Activated B cell treated with CpG ODN at 0.5 μM for 24 hours (primary cell): ENCODE data around the gene TNFRSF4. TPM values are rescaled to one million over a fixed set of nuclear protein-coding genes. Genes with fewer than 3 reads are reported as not detected.

ENCODE experiments used
- ATAC-seq: fragments of 200-7000 bp; cut with Tn5 transposase; one replicate; pipeline ENCODE4 v1.10.0; 2021; ENCODE audit warnings: low read depth, mild to moderate bottlenecking, moderate library complexity
- CTCF ChIA-PET: fragments of 350-600 bp; sonication (Branson Sonifier 250); formaldehyde crosslinking; loops from one replicate; lab custom pipeline; 2021; ENCODE audit warnings: antibody characterized with exemption; lab: Charles Lee
- POLR2A ChIA-PET: fragments of 350-600 bp; sonication (Branson Sonifier 250); formaldehyde crosslinking; loops from one replicate; lab custom pipeline; 2021; ENCODE audit warnings: antibody characterized with exemption; lab: Charles Lee
- DNase-seq: peaks from one replicate; pipeline ENCODE4 v3.0.0; 2022
- H3K27ac Mint-ChIP-seq: one replicate; pipeline ENCODE4 v1.8.0; 2020; ENCODE audit warnings: mixed read lengths
- H3K27me3 Mint-ChIP-seq: one replicate; pipeline ENCODE4 v1.8.0; 2021; ENCODE audit warnings: mixed read lengths
- H3K36me3 Mint-ChIP-seq: one replicate; pipeline ENCODE4 v1.8.0; 2021; ENCODE audit warnings: low read depth, mixed read lengths
- H3K4me1 Mint-ChIP-seq: one replicate; pipeline ENCODE4 v1.8.0; 2021; ENCODE audit warnings: mixed read lengths
- H3K4me3 Mint-ChIP-seq: one replicate; pipeline ENCODE4 v1.8.0; 2020; ENCODE audit warnings: mild to moderate bottlenecking, mixed read lengths
- H3K9me3 Mint-ChIP-seq: one replicate; pipeline ENCODE4 v1.8.0; 2020; ENCODE audit warnings: mixed read lengths
- intact Hi-C: fragments of 100-400 bp; cut with micrococcal nuclease; formaldehyde crosslinking; loops from one replicate; pipeline ENCODE4 v1.15.1; 2024
- total RNA-seq: library from RNA; stranded (reverse); gene quantifications from 2 replicates; pipeline ENCODE4 v1.2.3, GENCODE V29; 2022
- TF ChIP-seq, protein P1 (sequence below): fragments of 200-600 bp; IDR thresholded peaks from one replicate; pipeline ENCODE4 v1.8.0; 2022; ENCODE audit warnings: antibody characterized with exemption, mild to moderate bottlenecking

TNFRSF4 gene
- total RNA-seq, 1 donor from 2014 or later: 0.86 TPM

DNA sequence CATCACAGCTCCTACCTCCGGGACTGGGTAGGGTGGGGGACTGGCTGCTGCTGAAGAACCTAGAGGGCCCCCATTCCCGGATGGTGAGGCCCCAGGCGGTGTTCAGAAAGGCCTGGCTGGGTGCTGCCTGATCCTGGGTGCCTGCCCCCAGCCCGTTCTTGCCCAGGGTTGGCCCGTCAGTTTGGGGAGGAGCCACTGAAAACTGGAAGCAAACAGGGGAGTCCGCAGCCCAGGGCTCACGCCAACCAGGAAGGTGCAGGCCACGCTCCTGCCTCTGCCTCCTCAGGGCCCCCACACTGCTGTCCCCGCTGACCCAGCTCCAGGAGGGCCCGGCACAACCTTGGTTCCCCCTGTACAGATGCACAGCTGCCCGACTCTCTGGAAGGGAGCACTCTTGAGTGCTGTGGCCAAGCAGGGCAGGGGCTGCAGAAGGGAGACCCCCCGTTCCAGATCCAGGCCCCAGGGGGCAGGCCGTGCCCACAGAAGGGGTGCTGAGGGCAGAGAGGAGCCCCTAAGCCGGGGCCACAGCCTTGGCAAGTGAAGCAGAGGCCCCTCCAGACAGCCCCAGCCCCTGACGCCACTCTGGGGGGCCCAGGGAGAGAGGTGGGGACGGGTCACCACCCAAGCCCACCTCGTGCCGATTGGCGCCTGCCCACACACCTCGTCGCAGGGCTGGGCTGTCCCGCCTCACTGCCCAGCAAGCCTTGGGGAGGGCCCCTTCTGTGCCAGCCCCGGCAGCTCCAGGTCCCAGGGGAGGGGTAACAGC lies 27.1 kb upstream of the TNFRSF4 start:
- H3K27ac Mint-ChIP-seq: no peak overlapping the region
- ChIA-PET CTCF (no interaction called here), POLR2A (interaction anchor here (0.6 to 0.7 kb wide), 2 partner anchors 10 to 26 kb away, joined by 3 to 8 read pairs; no protein-coding TSS in a partner anchor)
- peaks cover 12% of the 10 kb centered on the region for H3K4me1 Mint-ChIP-seq
- no peaks in the 10 kb centered on the region for H3K27me3 Mint-ChIP-seq
- no peak overlapping the region for H3K4me3 Mint-ChIP-seq
- intact Hi-C loops: no loop called here
- no peak for ATAC-seq
- no peaks in the 10 kb centered on the region for H3K9me3 Mint-ChIP-seq
- DNase-seq: no peak
- no peaks in the 10 kb centered on the region for H3K36me3 Mint-ChIP-seq
- TF ChIP-seq, protein P1, sequence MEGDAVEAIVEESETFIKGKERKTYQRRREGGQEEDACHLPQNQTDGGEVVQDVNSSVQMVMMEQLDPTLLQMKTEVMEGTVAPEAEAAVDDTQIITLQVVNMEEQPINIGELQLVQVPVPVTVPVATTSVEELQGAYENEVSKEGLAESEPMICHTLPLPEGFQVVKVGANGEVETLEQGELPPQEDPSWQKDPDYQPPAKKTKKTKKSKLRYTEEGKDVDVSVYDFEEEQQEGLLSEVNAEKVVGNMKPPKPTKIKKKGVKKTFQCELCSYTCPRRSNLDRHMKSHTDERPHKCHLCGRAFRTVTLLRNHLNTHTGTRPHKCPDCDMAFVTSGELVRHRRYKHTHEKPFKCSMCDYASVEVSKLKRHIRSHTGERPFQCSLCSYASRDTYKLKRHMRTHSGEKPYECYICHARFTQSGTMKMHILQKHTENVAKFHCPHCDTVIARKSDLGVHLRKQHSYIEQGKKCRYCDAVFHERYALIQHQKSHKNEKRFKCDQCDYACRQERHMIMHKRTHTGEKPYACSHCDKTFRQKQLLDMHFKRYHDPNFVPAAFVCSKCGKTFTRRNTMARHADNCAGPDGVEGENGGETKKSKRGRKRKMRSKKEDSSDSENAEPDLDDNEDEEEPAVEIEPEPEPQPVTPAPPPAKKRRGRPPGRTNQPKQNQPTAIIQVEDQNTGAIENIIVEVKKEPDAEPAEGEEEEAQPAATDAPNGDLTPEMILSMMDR: no peak

DNA sequence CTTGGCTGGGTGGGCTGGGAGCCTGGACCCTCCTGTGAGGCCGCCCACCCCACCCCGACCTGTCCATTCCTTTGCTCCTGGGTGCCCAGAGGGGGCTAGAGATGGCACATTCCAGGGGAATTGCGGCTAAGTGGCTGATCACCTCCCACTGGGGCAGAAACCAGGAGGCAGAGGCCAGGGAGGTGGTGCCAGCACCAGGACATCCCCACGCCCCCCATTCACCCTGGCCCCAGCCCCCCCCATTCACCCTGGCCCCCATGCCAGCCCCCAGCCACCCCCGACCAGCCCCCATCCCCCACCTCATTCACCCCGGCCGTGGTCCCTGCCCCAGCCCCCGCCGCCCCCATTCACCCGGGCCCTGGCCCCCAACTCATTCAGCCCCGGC lies 26.4 kb upstream of the TNFRSF4 start:
- ChIA-PET CTCF (no interaction called here), POLR2A (interaction anchor here (1.7 kb wide), 1 partner anchor 27 kb away, joined by 4 read pairs; no protein-coding TSS in a partner anchor)
- DNase-seq (no peak), ATAC-seq (no peak)
- Mint-ChIP-seq H3K36me3 (no peaks in the 10 kb centered on the region), H3K27ac (no peak overlapping the region), H3K27me3 (no peaks in the 10 kb centered on the region), H3K4me3 (no peak overlapping the region), H3K9me3 (no peaks in the 10 kb centered on the region), H3K4me1 (peaks cover 12% of the 10 kb centered on the region)
- TF ChIP-seq, protein P1: no peak
- intact Hi-C loops: no loop called here

DNA sequence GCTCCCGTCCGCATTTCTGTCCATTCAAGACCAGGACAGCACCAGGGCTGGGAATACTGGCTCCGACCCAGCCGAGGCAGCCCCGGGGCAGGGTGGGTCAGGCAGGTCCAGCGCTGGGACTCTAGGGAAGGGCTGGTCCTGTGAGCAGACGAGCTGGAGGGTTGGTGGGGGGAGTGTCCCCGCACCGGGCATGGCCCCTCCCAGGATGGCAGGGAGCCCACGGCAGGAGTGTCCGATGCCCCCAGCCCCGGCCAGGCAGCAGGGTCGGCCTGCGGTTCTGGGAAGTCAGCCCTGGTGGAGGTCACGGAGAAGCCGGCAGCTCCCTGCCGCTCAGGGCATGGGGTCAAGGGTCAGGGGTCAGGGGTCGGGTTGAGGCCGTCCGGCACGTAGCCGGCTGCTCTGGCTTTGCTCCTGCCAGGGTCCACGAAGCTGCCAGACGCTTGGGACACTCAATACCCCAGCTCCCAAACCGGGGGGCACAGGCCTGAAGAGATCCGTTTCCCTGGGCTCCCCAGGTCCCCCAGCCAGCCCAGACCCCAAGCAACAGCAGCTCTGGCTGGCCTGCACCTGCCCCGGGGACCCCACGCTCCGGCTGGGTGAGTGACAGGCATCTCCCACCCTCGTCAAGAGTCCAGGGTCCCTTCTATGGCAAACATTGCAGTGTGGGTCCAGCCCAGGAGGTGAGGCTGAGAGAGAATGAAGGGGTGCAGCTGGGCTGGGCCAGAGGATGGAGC lies 25.8 kb upstream of the TNFRSF4 start:
- DNase-seq (no peak), ATAC-seq (no peak)
- H3K27me3 Mint-ChIP-seq: no peaks in the 10 kb centered on the region
- no peaks in the 10 kb centered on the region for H3K9me3 Mint-ChIP-seq
- H3K4me3 Mint-ChIP-seq: no peak overlapping the region
- H3K4me1 Mint-ChIP-seq: peaks cover 14% of the 10 kb centered on the region
- POLR2A ChIA-PET: interaction anchor here (1.1 to 1.7 kb wide), 2 partner anchors 27 to 176 kb away, joined by 3 to 4 read pairs; no protein-coding TSS in a partner anchor
- CTCF ChIA-PET: no interaction called here
- TF ChIP-seq, protein P1: no peak
- intact Hi-C loops: no loop called here
- peaks cover 4% of the 10 kb centered on the region for H3K36me3 Mint-ChIP-seq
- H3K27ac Mint-ChIP-seq: no peak overlapping the region

DNA sequence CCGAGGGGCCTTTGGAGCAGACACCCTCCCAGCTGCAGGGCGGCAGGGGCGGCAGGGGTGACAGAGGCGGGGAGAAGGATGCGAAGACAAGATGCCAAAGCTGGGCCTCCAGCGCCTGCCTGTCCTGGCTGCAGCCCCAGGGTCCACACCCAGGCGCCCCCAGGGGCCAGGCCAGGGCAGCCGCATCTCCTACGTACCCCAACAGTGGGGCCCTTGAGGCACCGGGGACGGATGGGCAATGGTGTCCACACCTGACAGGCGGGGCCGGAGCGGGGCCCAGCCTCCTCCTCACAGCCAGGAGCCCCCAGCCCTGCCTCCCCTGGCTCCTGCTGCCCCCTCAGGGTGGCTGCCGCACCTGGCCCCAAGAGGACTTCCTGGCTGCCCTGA lies 25.3 kb upstream of the TNFRSF4 start:
- TF ChIP-seq, protein P1: no peak
- H3K4me1 Mint-ChIP-seq: peaks cover 19% of the 10 kb centered on the region
- no peak overlapping the region for H3K27ac Mint-ChIP-seq
- intact Hi-C loops: no loop called here
- H3K9me3 Mint-ChIP-seq: no peaks in the 10 kb centered on the region
- H3K4me3 Mint-ChIP-seq: no peak overlapping the region
- ChIA-PET POLR2A (interaction anchor here (0.6 to 1.7 kb wide), 3 partner anchors 26 to 175 kb away, joined by 3 to 4 read pairs (median 4); no protein-coding TSS in a partner anchor), CTCF (no interaction called here)
- no peaks in the 10 kb centered on the region for H3K27me3 Mint-ChIP-seq
- no peak for DNase-seq
- peaks cover 9% of the 10 kb centered on the region for H3K36me3 Mint-ChIP-seq
- no peak for ATAC-seq

DNA sequence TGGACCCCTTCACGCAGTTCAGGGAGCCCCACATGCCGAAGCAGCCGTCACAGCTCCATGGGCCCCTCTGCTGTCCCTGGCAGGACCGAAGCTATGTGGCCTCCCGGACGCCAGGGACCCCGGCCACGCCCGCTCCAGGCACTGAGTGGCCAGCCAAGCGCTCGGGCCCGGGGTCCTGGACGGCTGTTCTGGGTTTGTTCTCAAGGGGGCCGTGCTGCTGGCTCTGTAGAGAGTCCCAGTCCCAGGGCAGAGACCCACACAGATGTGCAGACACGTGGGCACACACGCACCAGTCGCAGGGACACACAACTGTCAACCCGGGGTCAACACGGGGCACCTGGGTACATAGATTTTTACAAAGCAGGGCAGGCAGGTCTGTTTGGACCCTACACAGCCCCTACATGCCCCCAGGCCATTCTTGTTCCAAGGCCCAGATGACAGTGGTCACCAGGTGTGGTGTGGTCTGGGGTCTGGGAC lies 24.8 kb upstream of the TNFRSF4 start:
- H3K36me3 Mint-ChIP-seq: peaks cover 14% of the 10 kb centered on the region
- CTCF ChIA-PET: interaction anchor here (2.1 kb wide), 1 partner anchor 116 kb away, joined by 12 read pairs; no protein-coding TSS in a partner anchor

More for the DNA sequence above, 24.8 kb upstream of the TNFRSF4 start:
- no peaks in the 10 kb centered on the region for H3K9me3 Mint-ChIP-seq
- no peak overlapping the region for H3K4me3 Mint-ChIP-seq
- POLR2A ChIA-PET: interaction anchor here (0.6 to 1.7 kb wide), 5 partner anchors 26 to 175 kb away, joined by 3 to 6 read pairs (median 4); no protein-coding TSS in a partner anchor
- DNase-seq (no peak), ATAC-seq (no peak)
- H3K27ac Mint-ChIP-seq: no peak overlapping the region
- TF ChIP-seq, protein P1: no peak
- no peaks in the 10 kb centered on the region for H3K27me3 Mint-ChIP-seq
- intact Hi-C loops: no loop called here
- peaks cover 24% of the 10 kb centered on the region for H3K4me1 Mint-ChIP-seq
